Liver (tissue), 9 donors: ENCODE results near the gene TMEM187. TPM values are rescaled to one million over a fixed set of nuclear protein-coding genes. Genes with fewer than 3 reads are reported as not detected.

Experiments used
- DNase-seq: peaks from one replicate; pipeline ENCODE4 v3.0.0-alpha.2; 2017; ENCODE audit warnings: low spot score
- H3K27ac ChIP-seq, 2 donors: one replicate each; pipeline ENCODE4 v1.7.0; 2013; ENCODE audit warnings: inconsistent platforms in 2 of 2, low read length in 2 of 2, control low read depth in 1 of 2, low read depth in 1 of 2, mild to moderate bottlenecking in 1 of 2
- H3K27me3 ChIP-seq, 4 donors: one replicate each; pipeline versions ENCODE4 v1.6.1 to v1.7.0; 2013; ENCODE audit warnings: low read length in 3 of 4, inconsistent platforms in 1 of 4, mild to moderate bottlenecking in 1 of 4, moderate library complexity in 1 of 4; ENCODE audit not compliant: control insufficient read depth in 4 of 4, insufficient read depth in 4 of 4
- H3K36me3 ChIP-seq, 4 donors: one replicate each; pipeline versions ENCODE4 v1.6.1 to v1.7.0; 2013; ENCODE audit warnings: low read length in 3 of 4, mild to moderate bottlenecking in 3 of 4, low read depth in 1 of 4, moderate library complexity in 1 of 4; ENCODE audit not compliant: control insufficient read depth in 4 of 4, insufficient read depth in 3 of 4
- H3K4me1 ChIP-seq, 4 donors: one replicate each; pipeline versions ENCODE4 v1.6.1 to v1.7.0; 2013; ENCODE audit warnings: low read length in 3 of 4, mild to moderate bottlenecking in 3 of 4, moderate library complexity in 1 of 4; ENCODE audit not compliant: control insufficient read depth in 4 of 4, insufficient read depth in 4 of 4
- H3K4me3 ChIP-seq, 3 donors: one replicate each; pipeline versions ENCODE4 v1.6.1 to v1.7.0; 2013; ENCODE audit warnings: low read length in 3 of 3, control low read depth in 1 of 3, low read depth in 1 of 3, mild to moderate bottlenecking in 1 of 3
- H3K9ac ChIP-seq, 2 donors: one replicate each; pipeline ENCODE4 v1.7.0; 2013; ENCODE audit warnings: low read length in 2 of 2, mild to moderate bottlenecking in 2 of 2, moderate library complexity in 2 of 2, control low read depth in 1 of 2, low read depth in 1 of 2
- H3K9me3 ChIP-seq, 4 donors: one replicate each; pipeline versions ENCODE4 v1.6.1 to v1.7.0; 2013; ENCODE audit warnings: low read length in 3 of 4; ENCODE audit not compliant: control insufficient read depth in 4 of 4
- EGR1 ChIP-seq, 2 donors: IDR thresholded peaks; 2 replicates each; pipeline ENCODE4 v1.6.1; 2016 to 2018; ENCODE audit warnings: antibody characterized with exemption in 2 of 2, low read depth in 2 of 2
- FOXA1 ChIP-seq: IDR thresholded peaks from 2 replicates; pipeline ENCODE4 v1.6.1; 2016; ENCODE audit warnings: antibody characterized with exemption
- FOXA2 ChIP-seq: IDR thresholded peaks from 2 replicates; pipeline ENCODE4 v1.6.1; 2016; ENCODE audit warnings: antibody characterized with exemption
- HNF4A ChIP-seq, 2 donors: conservative IDR thresholded peaks; 2 replicates each; pipeline ENCODE4 v1.6.1; 2016; ENCODE audit warnings: antibody characterized with exemption in 2 of 2, mild to moderate bottlenecking in 2 of 2
- JUND ChIP-seq, 2 donors: IDR thresholded peaks; 2 replicates each; pipeline ENCODE4 v1.6.1; 2016; ENCODE audit warnings: antibody characterized with exemption in 2 of 2
- NR2F2 ChIP-seq: IDR thresholded peaks from 2 replicates; pipeline ENCODE4 v1.6.1; 2016; ENCODE audit warnings: antibody characterized with exemption
- RAD21 ChIP-seq, 2 donors: IDR thresholded peaks; 2 replicates each; pipeline ENCODE4 v1.6.1; 2016; ENCODE audit warnings: antibody characterized with exemption in 2 of 2, mild to moderate bottlenecking in 2 of 2
- RXRA ChIP-seq, 2 donors: IDR thresholded peaks; 2 replicates each; pipeline ENCODE4 v1.6.1; 2017 to 2018; ENCODE audit warnings: antibody characterized with exemption in 2 of 2, mild to moderate bottlenecking in 1 of 2
- SP1 ChIP-seq: IDR thresholded peaks from 2 replicates; pipeline ENCODE4 v1.6.1; 2018; ENCODE audit warnings: antibody characterized with exemption, mild to moderate bottlenecking
- TAF1 ChIP-seq: conservative IDR thresholded peaks from 2 replicates; pipeline ENCODE4 v1.6.1; 2016; ENCODE audit warnings: antibody characterized with exemption, mild to moderate bottlenecking
- WGBS: extraction: QIAGEN DNeasy Blood & Tissue Kit; methylation state at CpG from one replicate; pipeline ENCODE4 v1.1.7; 2013; 5-methylcytosine and 5-hydroxymethylcytosine counted together
- polyA plus RNA-seq, 2 donors: library from polyadenylated mRNA; stranded (reverse) in 1 of 2; unstranded in 1 of 2; fragments of 200-250 nt in 1 of 2; fragments of >200 nt in 1 of 2; fragmentation: Nextera tagmentation in 1 of 2; extraction: Ambion mirVana in 1 of 2; gene quantifications; one replicate each; pipeline versions ENCODE4 v1.2.1 to v1.2.3, GENCODE V29; 2013 to 2015
- total RNA-seq, 2 donors: library from RNA; depleted of rRNA; stranded (reverse); fragments of >200 nt; gene quantifications; one replicate each; pipeline ENCODE4 v1.2.3, GENCODE V29; 2014
- TF ChIP-seq, protein P1 (sequence below): IDR thresholded peaks from 2 replicates; pipeline ENCODE4 v1.6.1; 2016; ENCODE audit warnings: antibody characterized with exemption
- TF ChIP-seq, protein P2 (sequence below): IDR thresholded peaks from 2 replicates; pipeline ENCODE4 v1.6.1; 2016; ENCODE audit warnings: antibody characterized with exemption, mild to moderate bottlenecking
- TF ChIP-seq, protein P3 (sequence below): fragments of 150-350 bp; IDR thresholded peaks from 2 replicates; pipeline ENCODE4 v1.5.1; 2017; ENCODE audit warnings: improper control_type of control experiment, low read depth, low read length; ENCODE audit not compliant: missing input control
- TF ChIP-seq, protein P4 (sequence below): IDR thresholded peaks from 2 replicates; pipeline ENCODE4 v1.6.1; 2016; ENCODE audit warnings: antibody characterized with exemption
- TF ChIP-seq, protein P5 (sequence below): IDR thresholded peaks from 2 replicates; pipeline ENCODE4 v1.6.1; 2016; ENCODE audit warnings: antibody characterized with exemption
- donor health status: healthy.
- donor health status: healthy.
- donor health status: healthy.
- donor health status: healthy.
- donor health status: healthy.

The TMEM187 gene
- total and polyA plus RNA-seq, 4 donors, result 2.9 to 5.8 (median 4.1) TPM

DNA sequence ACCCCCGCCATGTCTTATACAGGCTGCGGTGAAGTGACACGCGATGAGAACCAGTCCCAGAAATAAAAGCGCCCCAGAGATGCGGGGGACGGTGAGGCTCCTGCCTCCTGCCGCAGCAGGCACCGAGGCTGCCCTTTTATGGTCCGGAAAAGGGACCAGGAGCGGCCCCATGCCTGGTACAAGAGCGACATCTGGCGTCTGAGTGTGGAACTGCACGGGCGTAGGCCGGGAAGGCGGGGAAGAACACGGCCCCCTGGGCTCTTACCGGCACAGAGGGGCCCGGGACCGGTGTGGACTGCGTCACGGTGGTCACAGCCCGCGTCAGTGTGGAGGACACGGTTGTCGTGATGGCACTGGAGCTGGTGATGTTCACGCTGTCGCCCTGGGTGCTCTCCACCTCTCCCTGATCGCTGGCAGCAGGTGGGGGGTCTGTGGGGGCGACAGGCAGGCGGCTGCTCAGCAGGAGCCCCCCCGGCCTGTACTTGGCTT, 19.2 kb upstream of the TMEM187 start:
- DNase-seq, result peak; percentile 81
- Histone ChIP-seq H3K4me3 (no peak overlapping the region), H3K4me1 (peaks cover 0 to 5% (median 0%) of the 10 kb centered on the region in 4 donors), H3K27ac (no peak overlapping the region), H3K27me3 (no peaks in the 10 kb centered on the region), H3K9ac (no peak overlapping the region), H3K36me3 (peaks cover 19 to 85% (median 31%) of the 10 kb centered on the region in 4 donors), H3K9me3 (no peaks in the 10 kb centered on the region)
- WGBS, result 37% methylated on average over 33 of the region's 33 CpGs
- no peak for TF ChIP-seq HNF4A (conservative IDR thresholded peaks at IDR 0.05)
- TF ChIP-seq, protein P1, sequence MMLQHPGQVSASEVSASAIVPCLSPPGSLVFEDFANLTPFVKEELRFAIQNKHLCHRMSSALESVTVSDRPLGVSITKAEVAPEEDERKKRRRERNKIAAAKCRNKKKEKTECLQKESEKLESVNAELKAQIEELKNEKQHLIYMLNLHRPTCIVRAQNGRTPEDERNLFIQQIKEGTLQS, result no peak
- TF ChIP-seq SP1, result no peak
- TF ChIP-seq NR2F2, result no peak
- TF ChIP-seq RAD21 (IDR thresholded peaks at IDR 0.05), result peak; percentile 78 to 94
- TF ChIP-seq, protein P2, sequence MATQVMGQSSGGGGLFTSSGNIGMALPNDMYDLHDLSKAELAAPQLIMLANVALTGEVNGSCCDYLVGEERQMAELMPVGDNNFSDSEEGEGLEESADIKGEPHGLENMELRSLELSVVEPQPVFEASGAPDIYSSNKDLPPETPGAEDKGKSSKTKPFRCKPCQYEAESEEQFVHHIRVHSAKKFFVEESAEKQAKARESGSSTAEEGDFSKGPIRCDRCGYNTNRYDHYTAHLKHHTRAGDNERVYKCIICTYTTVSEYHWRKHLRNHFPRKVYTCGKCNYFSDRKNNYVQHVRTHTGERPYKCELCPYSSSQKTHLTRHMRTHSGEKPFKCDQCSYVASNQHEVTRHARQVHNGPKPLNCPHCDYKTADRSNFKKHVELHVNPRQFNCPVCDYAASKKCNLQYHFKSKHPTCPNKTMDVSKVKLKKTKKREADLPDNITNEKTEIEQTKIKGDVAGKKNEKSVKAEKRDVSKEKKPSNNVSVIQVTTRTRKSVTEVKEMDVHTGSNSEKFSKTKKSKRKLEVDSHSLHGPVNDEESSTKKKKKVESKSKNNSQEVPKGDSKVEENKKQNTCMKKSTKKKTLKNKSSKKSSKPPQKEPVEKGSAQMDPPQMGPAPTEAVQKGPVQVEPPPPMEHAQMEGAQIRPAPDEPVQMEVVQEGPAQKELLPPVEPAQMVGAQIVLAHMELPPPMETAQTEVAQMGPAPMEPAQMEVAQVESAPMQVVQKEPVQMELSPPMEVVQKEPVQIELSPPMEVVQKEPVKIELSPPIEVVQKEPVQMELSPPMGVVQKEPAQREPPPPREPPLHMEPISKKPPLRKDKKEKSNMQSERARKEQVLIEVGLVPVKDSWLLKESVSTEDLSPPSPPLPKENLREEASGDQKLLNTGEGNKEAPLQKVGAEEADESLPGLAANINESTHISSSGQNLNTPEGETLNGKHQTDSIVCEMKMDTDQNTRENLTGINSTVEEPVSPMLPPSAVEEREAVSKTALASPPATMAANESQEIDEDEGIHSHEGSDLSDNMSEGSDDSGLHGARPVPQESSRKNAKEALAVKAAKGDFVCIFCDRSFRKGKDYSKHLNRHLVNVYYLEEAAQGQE, result no peak
- TF ChIP-seq FOXA2, result no peak
- TF ChIP-seq, protein P3, sequence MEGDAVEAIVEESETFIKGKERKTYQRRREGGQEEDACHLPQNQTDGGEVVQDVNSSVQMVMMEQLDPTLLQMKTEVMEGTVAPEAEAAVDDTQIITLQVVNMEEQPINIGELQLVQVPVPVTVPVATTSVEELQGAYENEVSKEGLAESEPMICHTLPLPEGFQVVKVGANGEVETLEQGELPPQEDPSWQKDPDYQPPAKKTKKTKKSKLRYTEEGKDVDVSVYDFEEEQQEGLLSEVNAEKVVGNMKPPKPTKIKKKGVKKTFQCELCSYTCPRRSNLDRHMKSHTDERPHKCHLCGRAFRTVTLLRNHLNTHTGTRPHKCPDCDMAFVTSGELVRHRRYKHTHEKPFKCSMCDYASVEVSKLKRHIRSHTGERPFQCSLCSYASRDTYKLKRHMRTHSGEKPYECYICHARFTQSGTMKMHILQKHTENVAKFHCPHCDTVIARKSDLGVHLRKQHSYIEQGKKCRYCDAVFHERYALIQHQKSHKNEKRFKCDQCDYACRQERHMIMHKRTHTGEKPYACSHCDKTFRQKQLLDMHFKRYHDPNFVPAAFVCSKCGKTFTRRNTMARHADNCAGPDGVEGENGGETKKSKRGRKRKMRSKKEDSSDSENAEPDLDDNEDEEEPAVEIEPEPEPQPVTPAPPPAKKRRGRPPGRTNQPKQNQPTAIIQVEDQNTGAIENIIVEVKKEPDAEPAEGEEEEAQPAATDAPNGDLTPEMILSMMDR, result peak; percentile 93
- TF ChIP-seq, protein P4, sequence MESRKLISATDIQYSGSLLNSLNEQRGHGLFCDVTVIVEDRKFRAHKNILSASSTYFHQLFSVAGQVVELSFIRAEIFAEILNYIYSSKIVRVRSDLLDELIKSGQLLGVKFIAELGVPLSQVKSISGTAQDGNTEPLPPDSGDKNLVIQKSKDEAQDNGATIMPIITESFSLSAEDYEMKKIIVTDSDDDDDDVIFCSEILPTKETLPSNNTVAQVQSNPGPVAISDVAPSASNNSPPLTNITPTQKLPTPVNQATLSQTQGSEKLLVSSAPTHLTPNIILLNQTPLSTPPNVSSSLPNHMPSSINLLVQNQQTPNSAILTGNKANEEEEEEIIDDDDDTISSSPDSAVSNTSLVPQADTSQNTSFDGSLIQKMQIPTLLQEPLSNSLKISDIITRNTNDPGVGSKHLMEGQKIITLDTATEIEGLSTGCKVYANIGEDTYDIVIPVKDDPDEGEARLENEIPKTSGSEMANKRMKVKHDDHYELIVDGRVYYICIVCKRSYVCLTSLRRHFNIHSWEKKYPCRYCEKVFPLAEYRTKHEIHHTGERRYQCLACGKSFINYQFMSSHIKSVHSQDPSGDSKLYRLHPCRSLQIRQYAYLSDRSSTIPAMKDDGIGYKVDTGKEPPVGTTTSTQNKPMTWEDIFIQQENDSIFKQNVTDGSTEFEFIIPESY, result no peak
- TF ChIP-seq FOXA1, result no peak
- no peak for TF ChIP-seq EGR1 (IDR thresholded peaks at IDR 0.05; ENCODE audit: low read depth in 2 of 2)
- no peak for TF ChIP-seq JUND (IDR thresholded peaks at IDR 0.05)
- TF ChIP-seq RXRA (IDR thresholded peaks at IDR 0.05), result no peak
- TF ChIP-seq, protein P5, sequence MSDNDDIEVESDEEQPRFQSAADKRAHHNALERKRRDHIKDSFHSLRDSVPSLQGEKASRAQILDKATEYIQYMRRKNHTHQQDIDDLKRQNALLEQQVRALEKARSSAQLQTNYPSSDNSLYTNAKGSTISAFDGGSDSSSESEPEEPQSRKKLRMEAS, result no peak

DNA sequence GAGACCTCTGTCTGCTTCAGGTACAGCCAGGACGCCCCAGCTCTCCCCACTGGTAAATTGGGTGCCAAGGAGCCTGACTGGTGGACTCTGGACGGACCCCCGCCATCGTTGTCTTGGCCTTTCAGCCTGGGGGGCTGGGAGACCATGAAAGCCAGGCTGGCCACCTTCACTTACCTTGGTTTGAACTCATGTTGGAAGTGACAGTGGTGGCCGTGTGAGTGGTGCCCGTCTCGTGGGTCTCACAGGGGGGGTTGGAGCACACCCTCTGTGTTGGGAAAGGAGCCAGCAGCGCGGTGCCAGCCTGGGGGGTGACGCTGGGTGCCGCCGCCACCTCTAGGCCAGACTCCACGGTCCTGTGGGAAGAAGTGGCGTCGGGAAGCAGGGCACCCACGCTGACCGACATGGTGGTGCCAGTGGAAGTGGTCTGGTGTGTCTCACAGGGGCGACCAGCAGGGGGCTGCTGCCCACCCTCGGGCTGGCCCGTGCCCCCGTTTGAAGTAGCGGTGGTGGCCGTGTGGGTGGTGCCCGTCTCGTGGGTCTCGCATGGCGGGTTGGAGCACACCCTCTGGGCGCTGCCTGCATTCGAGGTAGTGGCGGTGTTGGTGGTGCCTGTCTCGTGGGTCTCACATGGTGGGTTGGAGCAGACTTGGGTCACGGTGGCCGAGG, 18.5 kb upstream of the TMEM187 start:
- 88% methylated on average over 33 of the region's 33 CpGs for WGBS
- DNase-seq, result no peak
- Histone ChIP-seq H3K9me3 (no peaks in the 10 kb centered on the region), H3K9ac (no peak overlapping the region), H3K4me1 (peaks cover 0 to 5% (median 0%) of the 10 kb centered on the region in 4 donors), H3K4me3 (no peak overlapping the region), H3K36me3 (peaks cover 23 to 92% (median 35%) of the 10 kb centered on the region in 4 donors), H3K27ac (no peak overlapping the region), H3K27me3 (no peaks in the 10 kb centered on the region)
- TF ChIP-seq JUND (IDR thresholded peaks at IDR 0.05), result no peak
- TF ChIP-seq, protein P3, result no peak
- no peak for TF ChIP-seq TAF1
